H1 (cell line): ENCODE measurements around the gene OR56A5. TPM values are rescaled to one million over a fixed set of nuclear protein-coding genes. Genes with fewer than 3 reads are reported as not detected.

Experiments
- CTCF ChIA-PET: fragments of 300-600 bp; sonication (Branson Sonifier 250); formaldehyde crosslinking; loops from one replicate; lab custom pipeline; 2021; ENCODE audit not compliant: partially characterized antibody; lab: Charles Lee
- POLR2A ChIA-PET: fragments of 300-600 bp; sonication (Branson Sonifier 250); formaldehyde crosslinking; loops from one replicate; lab custom pipeline; 2021; ENCODE audit warnings: inconsistent platforms; ENCODE audit not compliant: partially characterized antibody; lab: Charles Lee
- DNase-seq, 2 experiments: peaks; one replicate each; pipeline versions ENCODE4 v3.0.0 to v3.0.0-alpha.2; 2010 to 2022; ENCODE audit warnings: low spot score in 2 of 2, low read depth in 1 of 2, mixed read lengths in 1 of 2
- FAIRE-seq: peaks from 2 replicates; lab custom pipeline; 2011; peaks lifted over from hg19 to GRCh38; lab: Jason Lieb, UNC
- H2AFZ ChIP-seq: 2 replicates; pipeline ENCODE4 v1.8.1; 2012; ENCODE audit warnings: low read length, inconsistent platforms
- H2AK5ac ChIP-seq: 2 replicates; pipeline ENCODE4 v1.6.1; 2013; ENCODE audit warnings: low read depth, low read length
- H2BK120ac ChIP-seq: replicated peaks from 2 replicates; pipeline ENCODE3; 2013; ENCODE audit warnings: low read depth, low read length, inconsistent platforms
- H2BK12ac ChIP-seq: 2 replicates; pipeline ENCODE4 v1.6.1; 2013; ENCODE audit warnings: low read depth, low read length
- H2BK15ac ChIP-seq: 2 replicates; pipeline ENCODE4 v1.6.1; 2013; ENCODE audit warnings: low read length
- H2BK20ac ChIP-seq: 2 replicates; pipeline ENCODE4 v1.6.1; 2013; ENCODE audit warnings: low read length
- H2BK5ac ChIP-seq: 2 replicates; pipeline ENCODE4 v1.6.1; 2013; ENCODE audit warnings: low read depth, low read length
- H3K14ac ChIP-seq: 2 replicates; pipeline ENCODE4 v1.6.1; 2013; ENCODE audit warnings: inconsistent platforms; ENCODE audit not compliant: insufficient read length
- H3K18ac ChIP-seq: 2 replicates; pipeline ENCODE4 v1.6.1; 2013; ENCODE audit warnings: low read length; ENCODE audit errors: extremely low read depth
- H3K23ac ChIP-seq: 2 replicates; pipeline ENCODE4 v1.6.1; 2013; ENCODE audit warnings: inconsistent platforms; ENCODE audit not compliant: insufficient read length
- H3K23me2 ChIP-seq: 2 replicates; pipeline ENCODE4 v1.6.1; 2013; ENCODE audit warnings: low read depth, low read length
- H3K27ac ChIP-seq: 2 replicates; pipeline ENCODE4 v1.6.1; 2011; ENCODE audit warnings: low read depth, low read length, inconsistent platforms
- H3K27me3 ChIP-seq, 4 experiments: replicated peaks in 1 of 4; 1 replicate in 1 of 4; 2 replicates in 3 of 4; pipeline versions ENCODE4 v1.6.1 to v1.8.1; 2011 to 2013; ENCODE audit warnings: low read length in 3 of 4, mild to moderate bottlenecking in 3 of 4, inconsistent platforms in 2 of 4, mixed read lengths in 2 of 4, moderate library complexity in 1 of 4; ENCODE audit not compliant: control insufficient read depth in 3 of 4, insufficient read depth in 3 of 4; ENCODE audit errors: extremely low read depth in 1 of 4
- H3K36me3 ChIP-seq, 4 experiments: 2 replicates each; pipeline versions ENCODE4 v1.6.1 to v1.8.1; 2011 to 2013; ENCODE audit warnings: mild to moderate bottlenecking in 4 of 4, low read length in 3 of 4, moderate library complexity in 2 of 4, control low read depth in 1 of 4, inconsistent platforms in 1 of 4; ENCODE audit not compliant: insufficient read depth in 4 of 4, control insufficient read depth in 2 of 4
- H3K4ac ChIP-seq: replicated peaks from 2 replicates; pipeline ENCODE3; 2013; ENCODE audit warnings: low read length, low read depth, mixed read lengths, inconsistent platforms; ENCODE audit not compliant: insufficient read length
- H3K4me1 ChIP-seq, 4 experiments: replicated peaks in 1 of 4; 1 replicate in 1 of 4; 2 replicates in 3 of 4; pipeline versions ENCODE4 v1.6.1 to v1.8.1; 2011 to 2013; ENCODE audit warnings: low read length in 3 of 4, inconsistent platforms in 2 of 4, mixed read lengths in 1 of 4; ENCODE audit not compliant: insufficient read depth in 4 of 4, control insufficient read depth in 3 of 4
- H3K4me2 ChIP-seq, 2 experiments: 2 replicates each; pipeline versions ENCODE4 v1.6.1 to v1.8.1; 2011 to 2013; ENCODE audit warnings: low read depth in 2 of 2, low read length in 2 of 2, control low read depth in 1 of 2, inconsistent platforms in 1 of 2, mild to moderate bottlenecking in 1 of 2; ENCODE audit not compliant: insufficient read depth in 1 of 2
- H3K4me3 ChIP-seq, 4 experiments: fragments of 200-600, 300-600 bp in 1 of 4; sonication (generic), shearing (Covaris generic), sonication (Bioruptor Twin) in 1 of 4; 2 replicates each; pipeline versions ENCODE4 v1.5.1 to v1.8.1; 2011 to 2016; ENCODE audit warnings: low read length in 4 of 4, low read depth in 3 of 4, control low read depth in 2 of 4, inconsistent platforms in 2 of 4, mild to moderate bottlenecking in 2 of 4, mixed read lengths in 1 of 4, moderate library complexity in 1 of 4; ENCODE audit not compliant: insufficient read depth in 2 of 4; ENCODE audit errors: extremely low read depth in 1 of 4
- H3K56ac ChIP-seq: replicated peaks from 2 replicates; pipeline ENCODE3; 2013; ENCODE audit warnings: low read depth, mild to moderate bottlenecking, mixed read lengths, low read length, inconsistent platforms; ENCODE audit not compliant: insufficient read length
- H3K79me1 ChIP-seq: 2 replicates; pipeline ENCODE4 v1.6.1; 2013; ENCODE audit warnings: low read depth, low read length, control low read depth
- H3K79me2 ChIP-seq, 2 experiments: 2 replicates each; pipeline versions ENCODE4 v1.6.1 to v1.8.1; 2012 to 2013; ENCODE audit warnings: low read length in 2 of 2, mild to moderate bottlenecking in 2 of 2, inconsistent platforms in 1 of 2; ENCODE audit not compliant: insufficient read depth in 2 of 2, control insufficient read depth in 1 of 2
- H3K9ac ChIP-seq, 4 experiments: replicated peaks in 1 of 4; 1 replicate in 1 of 4; 2 replicates in 3 of 4; pipeline versions ENCODE4 v1.6.1 to v1.8.1; 2011 to 2013; ENCODE audit warnings: low read depth in 3 of 4, low read length in 3 of 4, control low read depth in 2 of 4, mild to moderate bottlenecking in 2 of 4, moderate library complexity in 2 of 4, inconsistent platforms in 1 of 4; ENCODE audit errors: extremely low read depth in 1 of 4
- H3K9me3 ChIP-seq, 2 experiments: 2 replicates each; pipeline versions ENCODE4 v1.6.1 to v1.8.1; 2012 to 2013; ENCODE audit warnings: mild to moderate bottlenecking in 2 of 2, moderate library complexity in 2 of 2, control low read depth in 1 of 2, inconsistent platforms in 1 of 2, low read depth in 1 of 2, low read length in 1 of 2, mixed read lengths in 1 of 2; ENCODE audit not compliant: insufficient read depth in 2 of 2
- H4K20me1 ChIP-seq, 2 experiments: replicated peaks in 1 of 2; 2 replicates each; pipeline versions ENCODE3 to v1.8.1; 2011 to 2013; ENCODE audit warnings: inconsistent platforms in 2 of 2, low read length in 2 of 2, mild to moderate bottlenecking in 1 of 2; ENCODE audit not compliant: insufficient read depth in 2 of 2, control insufficient read depth in 1 of 2
- H4K5ac ChIP-seq: 2 replicates; pipeline ENCODE4 v1.6.1; 2013; ENCODE audit warnings: low read length, low read depth, mixed read lengths, inconsistent platforms; ENCODE audit not compliant: insufficient read length
- H4K8ac ChIP-seq: 2 replicates; pipeline ENCODE4 v1.8.0; 2013; ENCODE audit warnings: mild to moderate bottlenecking, moderate library complexity, low read length, inconsistent platforms; ENCODE audit not compliant: insufficient read depth; ENCODE audit errors: extremely low read depth
- H4K91ac ChIP-seq: replicated peaks from 2 replicates; pipeline ENCODE3; 2013; ENCODE audit warnings: low read length, mixed read lengths, inconsistent platforms; ENCODE audit not compliant: insufficient read length
- CBX5 ChIP-seq: fragments of 300-800, 300-1000 bp; sonication (generic); IDR thresholded peaks from 2 replicates; pipeline ENCODE4 v1.7.1; 2016; ENCODE audit warnings: antibody characterized with exemption, low read length, low read depth
- CTBP2 ChIP-seq: IDR thresholded peaks from 2 replicates; pipeline ENCODE4 v1.7.0; 2011; ENCODE audit warnings: borderline replicate concordance, mild to moderate bottlenecking, moderate library complexity, mixed read lengths, low read length; ENCODE audit not compliant: insufficient read depth, insufficient read length
- E2F6 ChIP-seq: IDR thresholded peaks from 2 replicates; pipeline ENCODE4 v1.6.1; 2012; ENCODE audit warnings: inconsistent platforms
- POLR2A ChIP-seq, 2 experiments: IDR thresholded peaks; 1 replicate in 1 of 2; 2 replicates in 1 of 2; pipeline ENCODE4 v1.6.1; 2011; ENCODE audit warnings: low read depth in 2 of 2, low read length in 2 of 2, mild to moderate bottlenecking in 2 of 2; ENCODE audit errors: control extremely low read depth in 1 of 2
- RFX5 ChIP-seq: IDR thresholded peaks from 2 replicates; pipeline ENCODE4 v1.6.1; 2011; ENCODE audit warnings: low read depth, low read length, improper control_type of control experiment, borderline replicate concordance
- RNF2 ChIP-seq: fragments of 200-900, 300-1000 bp; sonication (generic); IDR thresholded peaks from 2 replicates; pipeline ENCODE4 v1.7.1; 2016; ENCODE audit warnings: borderline replicate concordance, low read depth, mild to moderate bottlenecking, antibody characterized with exemption, low read length; ENCODE audit not compliant: poor library complexity, severe bottlenecking; ENCODE audit errors: missing control alignments
- RXRA ChIP-seq: IDR thresholded peaks from 2 replicates; pipeline ENCODE4 v1.6.1; 2011; ENCODE audit warnings: low read depth, mild to moderate bottlenecking, low read length, moderate library complexity; ENCODE audit not compliant: insufficient read depth
- SRF ChIP-seq: IDR thresholded peaks from 2 replicates; pipeline ENCODE4 v1.6.1; 2011; ENCODE audit warnings: mild to moderate bottlenecking, low read depth, low read length, moderate library complexity
- TAF7 ChIP-seq: optimal IDR thresholded peaks from 2 replicates; pipeline ENCODE3; 2011; ENCODE audit warnings: low read depth, mild to moderate bottlenecking, inconsistent platforms, low read length, moderate library complexity, borderline replicate concordance
- WGBS, 2 experiments: shearing (Covaris generic) in 1 of 2; methylation state at CpG; one replicate each; pipeline versions ENCODE4 v1.1.6 to v1.1.7; 2013 to 2015; ENCODE audit warnings: low lambda C conversion rate in 2 of 2, mixed read lengths in 2 of 2, inconsistent platforms in 1 of 2, low coverage in 1 of 2, missing lambda C conversion rate in 1 of 2; ENCODE audit not compliant: insufficient replicate concordance in 2 of 2, insufficient coverage in 1 of 2, insufficient read length in 1 of 2; ENCODE audit errors: extremely low coverage in 1 of 2, missing lambda C conversion rate in 1 of 2; 5-methylcytosine and 5-hydroxymethylcytosine counted together
- polyA plus RNA-seq, 7 experiments: library from polyadenylated mRNA; depleted of rRNA in 3 of 7; stranded (reverse) in 5 of 7; unstranded in 2 of 7; fragments of >200 nt in 5 of 7; fragments of 200-250 nt in 2 of 7; gene quantifications; 1 replicate in 5 of 7; 2 replicates in 1 of 7; 4 replicates in 1 of 7; pipeline versions ENCODE4 v1.2.1 to v1.2.3, GENCODE V29; 2011 to 2013; ENCODE audit warnings: missing spikeins in 2 of 7, mixed read lengths in 2 of 7
- total RNA-seq: library from RNA; stranded (reverse); fragmentation: NEBNext Ultra II Directional; extraction: Animal tissue kit (Norgen Biotek cat#: 25700); gene quantifications from 2 replicates; pipeline ENCODE4 v1.2.1, GENCODE V29; 2021

The OR56A5 gene
- total and polyA plus RNA-seq, 2 of the 8 experiments (the other 6 are each of a cell fraction or from before 2014, with no cell fraction given), result 0.14 TPM; not detected in 1

- H2BK120ac ChIP-seq, result no peak overlapping the region
- no peaks in the 10 kb centered on the region for H4K20me1 ChIP-seq
- no peak overlapping the region for H3K4me2 ChIP-seq
- no peak overlapping the region for H3K56ac ChIP-seq
- H3K36me3 ChIP-seq, result no peaks in the 10 kb centered on the region
- H3K27ac ChIP-seq, result no peak overlapping the region
- no peaks in the 10 kb centered on the region for H3K4me1 ChIP-seq
- FAIRE-seq (no peak), DNase-seq (no peak)
- no peak overlapping the region for H2BK15ac ChIP-seq
- H2BK20ac ChIP-seq, result no peak overlapping the region
- no peaks in the 10 kb centered on the region for H3K79me2 ChIP-seq
- no peak overlapping the region for H4K8ac ChIP-seq
- ChIA-PET CTCF (interaction anchor here (2.1 kb wide), 1 partner anchor 407 kb away, joined by 7 read pairs; no protein-coding TSS in a partner anchor), POLR2A (no interaction called here)
- H3K9ac ChIP-seq, result no peak overlapping the region
- no peak overlapping the region for H4K91ac ChIP-seq
- no peak overlapping the region for H3K4ac ChIP-seq
- no peak overlapping the region for H3K18ac ChIP-seq
- H2BK12ac ChIP-seq, result no peak overlapping the region
- no peak overlapping the region for H3K14ac ChIP-seq
- H2AK5ac ChIP-seq, result no peak overlapping the region
- H3K27me3 ChIP-seq, result no peaks in the 10 kb centered on the region
- H4K5ac ChIP-seq, result no peak overlapping the region
- H3K79me1 ChIP-seq, result no peaks in the 10 kb centered on the region
- no peaks in the 10 kb centered on the region for H3K23me2 ChIP-seq
- no peak overlapping the region for H3K4me3 ChIP-seq
- no peak overlapping the region for H2AFZ ChIP-seq
- H2BK5ac ChIP-seq, result no peak overlapping the region
- no peak overlapping the region for H3K23ac ChIP-seq
- 94% methylated on average over 3 of the region's 3 CpGs; no CpG with 5 or more reads in 1 of the 2 experiments for WGBS, 2 experiments
- peaks cover 3 to 5% of the 10 kb centered on the region in 2 experiments; a peak in 2 of 4 replicates for H3K9me3 ChIP-seq
- no peak for TF ChIP-seq TAF7
- no peak for TF ChIP-seq SRF
- TF ChIP-seq CBX5, result no peak
- TF ChIP-seq POLR2A (IDR thresholded peaks at IDR 0.05; ENCODE audit: control extremely low read depth in 1 of 2, low read depth in 2 of 2, low read length in 2 of 2), result no peak
- TF ChIP-seq CTBP2, result no peak
- TF ChIP-seq E2F6, result no peak
- TF ChIP-seq RXRA, result no peak
- TF ChIP-seq RFX5, result no peak
- TF ChIP-seq RNF2, result no peak
Observed at GRCh38 chr11:5955586-5955985, 12.7 kb downstream of the OR56A5 start.
